GM21737 (cell line): ENCODE measurements around the gene GAS2L2.

Experiments
- ATAC-seq: cut with Tn5 transposase; IDR thresholded peaks from one replicate; pipeline ENCODE4 v1.9.1; 2021; ENCODE audit warnings: mild to moderate bottlenecking, moderate library complexity; ENCODE audit not compliant: unreplicated experiment

Gene GAS2L2

GRCh38 chr17:35701491-35701890, 51.5 kb downstream of the GAS2L2 start:
- no peak for ATAC-seq

- ATAC-seq: no peak
Observed at GRCh38 chr17:35700150-35700549, 52.9 kb downstream of the GAS2L2 start.

- no peak for ATAC-seq
Observed at GRCh38 chr17:35698800-35699199, 54.2 kb downstream of the GAS2L2 start.

GRCh38 chr17:35695613-35696012, 57.4 kb downstream of the GAS2L2 start:
- no peak for ATAC-seq

- ATAC-seq: no peak
Observed at GRCh38 chr17:35694906-35695305, 58.1 kb downstream of the GAS2L2 start.
